GM12878 (cell line): ENCODE measurements around the gene HIVEP3. TPM values are rescaled to one million over a fixed set of nuclear protein-coding genes. Genes with fewer than 3 reads are reported as not detected.

Source experiments
- BACH1 ChIP-seq: fragments of 450-650 bp; IDR thresholded peaks from 2 replicates; pipeline ENCODE4 v1.6.1; 2017; ENCODE audit warnings: mild to moderate bottlenecking, borderline replicate concordance
- FOXM1 ChIP-seq: IDR thresholded peaks from 2 replicates; pipeline ENCODE4 v1.6.1; 2012; ENCODE audit warnings: low read depth, mild to moderate bottlenecking, inconsistent platforms, low read length, moderate library complexity
- IRF4 ChIP-seq: IDR thresholded peaks from 2 replicates; pipeline ENCODE4 v1.6.1; 2011; ENCODE audit warnings: low read depth, low read length
- NR2F1 ChIP-seq: fragments of 450-650 bp; conservative IDR thresholded peaks from 2 replicates; pipeline ENCODE4 v1.6.1; 2017; ENCODE audit warnings: mild to moderate bottlenecking
- PKNOX1 ChIP-seq: fragments of 450-650 bp; IDR thresholded peaks from 2 replicates; pipeline ENCODE4 v1.6.1; 2016; ENCODE audit warnings: mild to moderate bottlenecking
- RCOR1 ChIP-seq: conservative IDR thresholded peaks from 2 replicates; pipeline ENCODE4 v1.6.1; 2012; ENCODE audit warnings: low read depth, low read length, improper control_type of control experiment
- REST ChIP-seq: IDR thresholded peaks from 2 replicates; pipeline ENCODE4 v1.6.1; 2012; ENCODE audit warnings: mild to moderate bottlenecking, low read depth, low read length
- polyA plus RNA-seq, 11 experiments: library from polyadenylated mRNA; depleted of rRNA in 4 of 11; unstranded in 6 of 11; stranded (reverse) in 5 of 11; fragments of >200 nt; fragmentation: Nextera tagmentation in 4 of 11; fragmentation: Illumina TruSeq in 1 of 11; extraction: Ambion mirVana in 4 of 11; extraction: Trizol in 1 of 11; gene quantifications; 1 replicate in 1 of 11; 2 replicates in 10 of 11; pipeline versions ENCODE4 v1.2.1 to v1.2.3, GENCODE V29; 2011 to 2016; ENCODE audit warnings: inconsistent platforms in 2 of 11, missing spikeins in 2 of 11, low read depth in 1 of 11
- total RNA-seq, 4 experiments: library from RNA; depleted of rRNA in 3 of 4; stranded (reverse); fragments of >200 nt in 3 of 4; fragmentation: Illumina TruSeq in 1 of 4; extraction: Trizol in 1 of 4; gene quantifications; 2 replicates each; pipeline versions ENCODE4 v1.2.1 to v1.2.3, GENCODE V29; 2013 to 2021
- TF ChIP-seq, protein P1 (sequence below): IDR thresholded peaks from 2 replicates; pipeline ENCODE4 v1.6.1; 2011; ENCODE audit warnings: low read depth, mild to moderate bottlenecking, low read length, moderate library complexity, borderline replicate concordance; ENCODE audit errors: extremely low read depth

HIVEP3 gene
- total and polyA plus RNA-seq, 10 of the 15 experiments (the other 5 are each of a cell fraction or from before 2014, with no cell fraction given) = 1.8 to 13.6 (median 3.8) TPM

DNA sequence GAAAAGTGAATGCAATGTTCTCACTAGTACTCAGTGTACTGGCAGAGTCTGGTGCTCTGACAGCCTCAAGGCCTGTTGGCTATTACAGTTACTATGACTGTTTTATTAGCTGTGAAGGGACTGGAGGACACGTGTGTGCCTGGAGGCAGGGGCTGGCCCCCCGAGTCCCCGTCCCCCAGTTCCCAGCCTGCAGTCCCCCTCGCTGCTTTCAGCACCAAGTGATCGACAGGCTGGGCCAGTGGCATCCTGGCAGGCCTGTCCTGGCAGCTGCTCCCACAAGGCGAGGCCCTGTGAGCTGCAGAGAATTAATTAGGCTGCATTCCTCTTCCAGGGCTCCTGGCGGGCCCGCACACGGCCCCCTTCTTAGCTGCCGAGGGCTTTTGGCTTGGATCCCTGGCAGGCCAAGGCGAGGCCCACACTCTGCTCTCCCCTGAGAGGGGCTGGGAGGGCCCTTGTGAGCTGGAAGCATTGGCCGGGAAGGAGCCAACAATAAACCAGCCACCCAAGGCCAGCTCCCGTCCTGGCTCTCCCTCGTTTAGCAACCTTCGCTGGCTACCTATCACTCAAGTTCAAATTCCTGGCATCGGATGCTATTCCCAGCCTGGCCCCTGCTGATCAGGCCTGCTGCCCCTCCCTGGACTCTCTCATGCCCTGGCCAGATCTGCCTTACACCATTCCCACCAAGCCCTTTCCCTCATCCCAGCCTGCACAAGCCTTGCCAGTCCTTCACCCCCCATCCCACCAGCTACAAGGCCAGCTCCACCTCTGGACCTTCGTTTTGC lies 444.0 kb downstream of the HIVEP3 start (continued):
- TF ChIP-seq RCOR1 = no peak
- no peak for TF ChIP-seq BACH1
- TF ChIP-seq, protein P1, sequence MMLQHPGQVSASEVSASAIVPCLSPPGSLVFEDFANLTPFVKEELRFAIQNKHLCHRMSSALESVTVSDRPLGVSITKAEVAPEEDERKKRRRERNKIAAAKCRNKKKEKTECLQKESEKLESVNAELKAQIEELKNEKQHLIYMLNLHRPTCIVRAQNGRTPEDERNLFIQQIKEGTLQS = no peak
- no peak for TF ChIP-seq PKNOX1
- TF ChIP-seq REST = no peak
- no peak for TF ChIP-seq IRF4
- no peak for TF ChIP-seq FOXM1
- no peak for TF ChIP-seq NR2F1
